Measurements from ENCODE around the gene VANGL2.

The VANGL2 gene

GRCh38 chr1:160421881-160422280 lies 21.5 kb downstream of the VANGL2 start:
- Mint-ChIP-seq H3K4me1 (ENCODE audit: low read depth) (no peaks in the 10 kb centered on the region), H3K4me3 (no peak overlapping the region), H3K9me3 (no peaks in the 10 kb centered on the region), H3K27me3 (no peaks in the 10 kb centered on the region), H3K27ac (no peak overlapping the region), H3K36me3 (ENCODE audit: low read depth) (no peaks in the 10 kb centered on the region)

- no peaks in the 10 kb centered on the region for H3K36me3 Mint-ChIP-seq (ENCODE audit: low read depth)
- peaks cover 20% of the 10 kb centered on the region for H3K4me1 Mint-ChIP-seq (ENCODE audit: low read depth)
- H3K9me3 Mint-ChIP-seq, result no peaks in the 10 kb centered on the region
- no peak overlapping the region for H3K4me3 Mint-ChIP-seq
- no peaks in the 10 kb centered on the region for H3K27me3 Mint-ChIP-seq
- H3K27ac Mint-ChIP-seq, result no peak overlapping the region
These were observed 23.6 kb downstream of the VANGL2 start for GRCh38 chr1:160423966-160424365.

GRCh38 chr1:160425847-160426246 lies 25.5 kb downstream of the VANGL2 start:
- no peak overlapping the region for H3K27ac Mint-ChIP-seq

GRCh38 chr1:160427625-160428024 lies 27.3 kb downstream of the VANGL2 start:
- peak overlapping the region; percentile 84 for H3K27ac Mint-ChIP-seq
- H3K36me3 Mint-ChIP-seq (ENCODE audit: low read depth), result peaks cover 5% of the 10 kb centered on the region
- peak overlapping the region; percentile 21 for H3K4me3 Mint-ChIP-seq
- peaks cover 57% of the 10 kb centered on the region for H3K4me1 Mint-ChIP-seq (ENCODE audit: low read depth)
- H3K9me3 Mint-ChIP-seq, result no peaks in the 10 kb centered on the region
- no peaks in the 10 kb centered on the region for H3K27me3 Mint-ChIP-seq

More at GRCh38 chr1:160425847-160426246, 25.5 kb downstream of the VANGL2 start:
- Mint-ChIP-seq H3K4me1 (ENCODE audit: low read depth) (peaks cover 39% of the 10 kb centered on the region), H3K4me3 (no peak overlapping the region), H3K36me3 (ENCODE audit: low read depth) (no peaks in the 10 kb centered on the region), H3K9me3 (no peaks in the 10 kb centered on the region), H3K27me3 (no peaks in the 10 kb centered on the region)

GRCh38 chr1:160428053-160428452 lies 27.7 kb downstream of the VANGL2 start:
- Mint-ChIP-seq H3K4me1 (ENCODE audit: low read depth) (peaks cover 61% of the 10 kb centered on the region), H3K36me3 (ENCODE audit: low read depth) (peaks cover 7% of the 10 kb centered on the region), H3K4me3 (peak overlapping the region; percentile 21), H3K9me3 (no peaks in the 10 kb centered on the region), H3K27me3 (no peaks in the 10 kb centered on the region), H3K27ac (peak overlapping the region; percentile 84)

GRCh38 chr1:160428655-160429054 lies 28.3 kb downstream of the VANGL2 start:
- peaks cover 67% of the 10 kb centered on the region for H3K4me1 Mint-ChIP-seq (ENCODE audit: low read depth)
- H3K27me3 Mint-ChIP-seq, result no peaks in the 10 kb centered on the region
- H3K4me3 Mint-ChIP-seq, result peak overlapping the region; percentile 65
- H3K27ac Mint-ChIP-seq, result peak overlapping the region; percentile 92
- peaks cover 13% of the 10 kb centered on the region for H3K36me3 Mint-ChIP-seq (ENCODE audit: low read depth)
- H3K9me3 Mint-ChIP-seq, result peaks cover 5% of the 10 kb centered on the region

GRCh38 chr1:160429125-160429561 lies 28.8 kb downstream of the VANGL2 start:
- H3K4me3 Mint-ChIP-seq, result peak overlapping the region; percentile 65
- H3K27ac Mint-ChIP-seq, result peak overlapping the region; percentile 92
- peaks cover 9% of the 10 kb centered on the region for H3K9me3 Mint-ChIP-seq
- peaks cover 18% of the 10 kb centered on the region for H3K36me3 Mint-ChIP-seq (ENCODE audit: low read depth)
- no peaks in the 10 kb centered on the region for H3K27me3 Mint-ChIP-seq
- H3K4me1 Mint-ChIP-seq (ENCODE audit: low read depth), result peaks cover 72% of the 10 kb centered on the region

GRCh38 chr1:160429702-160430535 lies 29.6 kb downstream of the VANGL2 start:
- Mint-ChIP-seq H3K4me3 (peak overlapping the region; percentile 65), H3K4me1 (ENCODE audit: low read depth) (peaks cover 78% of the 10 kb centered on the region), H3K27ac (peak overlapping the region; percentile 92), H3K36me3 (ENCODE audit: low read depth) (peaks cover 26% of the 10 kb centered on the region), H3K9me3 (peaks cover 17% of the 10 kb centered on the region), H3K27me3 (no peaks in the 10 kb centered on the region)

- peaks cover 87% of the 10 kb centered on the region for H3K4me1 Mint-ChIP-seq (ENCODE audit: low read depth)
- peaks cover 34% of the 10 kb centered on the region for H3K36me3 Mint-ChIP-seq (ENCODE audit: low read depth)
- H3K9me3 Mint-ChIP-seq, result peaks cover 28% of the 10 kb centered on the region
- H3K4me3 Mint-ChIP-seq, result no peak overlapping the region
- no peaks in the 10 kb centered on the region for H3K27me3 Mint-ChIP-seq
- peak overlapping the region; percentile 92 for H3K27ac Mint-ChIP-seq
These were observed 30.6 kb downstream of the VANGL2 start for GRCh38 chr1:160431006-160431405.

- peaks cover 34% of the 10 kb centered on the region for H3K36me3 Mint-ChIP-seq (ENCODE audit: low read depth)
- H3K9me3 Mint-ChIP-seq, result peaks cover 31% of the 10 kb centered on the region
- H3K4me1 Mint-ChIP-seq (ENCODE audit: low read depth), result peaks cover 91% of the 10 kb centered on the region
- H3K27me3 Mint-ChIP-seq, result no peaks in the 10 kb centered on the region
- peak overlapping the region; percentile 92 for H3K27ac Mint-ChIP-seq
- peak overlapping the region; percentile 35 for H3K4me3 Mint-ChIP-seq
These were observed 31.2 kb downstream of the VANGL2 start for GRCh38 chr1:160431571-160431970.

- Mint-ChIP-seq H3K36me3 (ENCODE audit: low read depth) (peaks cover 34% of the 10 kb centered on the region), H3K27me3 (no peaks in the 10 kb centered on the region), H3K9me3 (peaks cover 31% of the 10 kb centered on the region), H3K4me1 (ENCODE audit: low read depth) (peaks cover 95% of the 10 kb centered on the region), H3K27ac (peak overlapping the region; percentile 92), H3K4me3 (peak overlapping the region; percentile 28)
These were observed 32.0 kb downstream of the VANGL2 start for GRCh38 chr1:160432371-160432786.

GRCh38 chr1:160436966-160437365 lies 36.6 kb downstream of the VANGL2 start:
- Mint-ChIP-seq H3K27me3 (no peaks in the 10 kb centered on the region), H3K27ac (peak overlapping the region; percentile 91), H3K9me3 (peaks cover 31% of the 10 kb centered on the region), H3K36me3 (ENCODE audit: low read depth) (peaks cover 29% of the 10 kb centered on the region), H3K4me3 (peak overlapping the region; percentile 59), H3K4me1 (ENCODE audit: low read depth) (peaks cover 74% of the 10 kb centered on the region)

GRCh38 chr1:160437432-160438316 lies 37.3 kb downstream of the VANGL2 start:
- Mint-ChIP-seq H3K27ac (peak overlapping the region; percentile 91), H3K36me3 (ENCODE audit: low read depth) (peaks cover 29% of the 10 kb centered on the region), H3K4me1 (ENCODE audit: low read depth) (peaks cover 70% of the 10 kb centered on the region), H3K9me3 (peaks cover 31% of the 10 kb centered on the region), H3K4me3 (peak overlapping the region; percentile 67), H3K27me3 (no peaks in the 10 kb centered on the region)

GRCh38 chr1:160438317-160438918 lies 38.1 kb downstream of the VANGL2 start:
- Mint-ChIP-seq H3K36me3 (ENCODE audit: low read depth) (peaks cover 23% of the 10 kb centered on the region), H3K4me3 (peak overlapping the region; percentile 67), H3K27me3 (no peaks in the 10 kb centered on the region), H3K4me1 (ENCODE audit: low read depth) (peaks cover 69% of the 10 kb centered on the region), H3K27ac (peak overlapping the region; percentile 91), H3K9me3 (peaks cover 29% of the 10 kb centered on the region)
